Nephron (organoid): ENCODE measurements around the gene CDHR4.

Source experiments
- H3K27ac Mint-ChIP-seq, 3 experiments: 2 replicates each; pipeline ENCODE4 v1.8.0; 2020; ENCODE audit warnings: mixed read lengths in 3 of 3, mild to moderate bottlenecking in 2 of 3, moderate library complexity in 1 of 3
- H3K27me3 Mint-ChIP-seq: 2 replicates; pipeline ENCODE4 v1.8.0; 2021; ENCODE audit warnings: low read depth, mild to moderate bottlenecking, moderate library complexity, mixed read lengths
- H3K36me3 Mint-ChIP-seq: 2 replicates; pipeline ENCODE4 v1.8.0; 2020; ENCODE audit warnings: low read depth, mixed read lengths
- H3K4me1 Mint-ChIP-seq: 2 replicates; pipeline ENCODE4 v1.8.0; 2020; ENCODE audit warnings: mixed read lengths
- H3K4me3 Mint-ChIP-seq, 3 experiments: 2 replicates each; pipeline ENCODE4 v1.8.0; 2020; ENCODE audit warnings: mild to moderate bottlenecking in 3 of 3, mixed read lengths in 3 of 3, moderate library complexity in 2 of 3
- H3K9me3 Mint-ChIP-seq: 2 replicates; pipeline ENCODE4 v1.8.0; 2020; ENCODE audit warnings: mixed read lengths
- CTCF ChIP-seq, 3 experiments: fragments of 200-600 bp; sonication (generic); IDR thresholded peaks; one replicate each; pipeline ENCODE4 v1.5.0; 2021; ENCODE audit warnings: antibody characterized with exemption in 3 of 3; ENCODE audit not compliant: unreplicated experiment in 3 of 3

Gene CDHR4

GRCh38 chr3:49799105-49799504 is 568 bp downstream of the CDHR4 start:
- no peak for TF ChIP-seq CTCF (IDR thresholded peaks at IDR 0.05; ENCODE audit: unreplicated experiment in 3 of 3)
- Mint-ChIP-seq H3K4me1 (peaks cover 7% of the 10 kb centered on the region), H3K27me3 (peaks cover 24% of the 10 kb centered on the region), H3K27ac (no peak overlapping the region), H3K4me3 (no peak overlapping the region), H3K9me3 (no peaks in the 10 kb centered on the region), H3K36me3 (no peaks in the 10 kb centered on the region)

- Mint-ChIP-seq H3K27me3 (peaks cover 13% of the 10 kb centered on the region), H3K36me3 (no peaks in the 10 kb centered on the region), H3K9me3 (no peaks in the 10 kb centered on the region), H3K4me1 (no peaks in the 10 kb centered on the region), H3K4me3 (no peak overlapping the region), H3K27ac (no peak overlapping the region)
- TF ChIP-seq CTCF (IDR thresholded peaks at IDR 0.05; ENCODE audit: unreplicated experiment in 3 of 3), result no peak
These were observed 4.5 kb downstream of the CDHR4 start for GRCh38 chr3:49794926-49795905.

- Mint-ChIP-seq H3K4me3 (no peak overlapping the region), H3K4me1 (no peaks in the 10 kb centered on the region)
- TF ChIP-seq CTCF (IDR thresholded peaks at IDR 0.05; ENCODE audit: unreplicated experiment in 3 of 3), result no peak
These were observed 5.2 kb downstream of the CDHR4 start for GRCh38 chr3:49794431-49794830.

GRCh38 chr3:49793486-49794085 is 6.1 kb downstream of the CDHR4 start:
- TF ChIP-seq CTCF (IDR thresholded peaks at IDR 0.05; ENCODE audit: unreplicated experiment in 3 of 3), result no peak
- Mint-ChIP-seq H3K27ac (no peak overlapping the region), H3K9me3 (no peaks in the 10 kb centered on the region), H3K4me3 (no peak overlapping the region), H3K36me3 (no peaks in the 10 kb centered on the region), H3K4me1 (no peaks in the 10 kb centered on the region), H3K27me3 (peaks cover 14% of the 10 kb centered on the region)

More at GRCh38 chr3:49794431-49794830, 5.2 kb downstream of the CDHR4 start:
- no peaks in the 10 kb centered on the region for H3K36me3 Mint-ChIP-seq
- peaks cover 16% of the 10 kb centered on the region for H3K27me3 Mint-ChIP-seq
- H3K9me3 Mint-ChIP-seq, result no peaks in the 10 kb centered on the region
- no peak overlapping the region for H3K27ac Mint-ChIP-seq

GRCh38 chr3:49792371-49793150 is 7.1 kb downstream of the CDHR4 start:
- H3K4me1 Mint-ChIP-seq, result no peaks in the 10 kb centered on the region
- no peak overlapping the region for H3K27ac Mint-ChIP-seq
- no peaks in the 10 kb centered on the region for H3K9me3 Mint-ChIP-seq
- no peak for TF ChIP-seq CTCF (IDR thresholded peaks at IDR 0.05; ENCODE audit: unreplicated experiment in 3 of 3)
- H3K36me3 Mint-ChIP-seq, result no peaks in the 10 kb centered on the region
- H3K4me3 Mint-ChIP-seq, result no peak overlapping the region
- H3K27me3 Mint-ChIP-seq, result peaks cover 10% of the 10 kb centered on the region
